Spleen (tissue), 11 donors: ENCODE data around the gene ELOA. TPM values are rescaled to one million over a fixed set of nuclear protein-coding genes. Genes with fewer than 3 reads are reported as not detected.

Experiments
- DNase-seq: peaks from one replicate; pipeline ENCODE4 v3.0.0-alpha.2; 2020
- H3K27ac ChIP-seq, 8 donors: fragments of 200-600 bp; sonication (generic) in 7 of 8; 1 replicate in 4 of 8; 2 replicates in 4 of 8; pipeline versions ENCODE4 v1.5.0 to v1.8.0; 2016 to 2021; ENCODE audit warnings: inconsistent platforms in 4 of 8, mild to moderate bottlenecking in 4 of 8, moderate library complexity in 1 of 8
- H3K27me3 ChIP-seq, 7 donors: fragments of 200-600 bp; sonication (generic) in 6 of 7; replicated peaks in 1 of 7; 1 replicate in 4 of 7; 2 replicates in 3 of 7; pipeline versions ENCODE4 v1.5.0 to v1.8.0; 2016 to 2021; ENCODE audit warnings: inconsistent platforms in 3 of 7, mild to moderate bottlenecking in 1 of 7
- H3K36me3 ChIP-seq, 6 donors: fragments of 200-600 bp; sonication (generic) in 5 of 6; 1 replicate in 4 of 6; 2 replicates in 2 of 6; pipeline versions ENCODE4 v1.5.0 to v1.8.0; 2016 to 2021; ENCODE audit warnings: inconsistent platforms in 2 of 6
- H3K4me1 ChIP-seq, 6 donors: fragments of 200-600 bp; sonication (generic) in 5 of 6; 1 replicate in 3 of 6; 2 replicates in 3 of 6; pipeline versions ENCODE4 v1.5.0 to v1.8.0; 2016 to 2021; ENCODE audit warnings: inconsistent platforms in 3 of 6
- H3K4me3 ChIP-seq, 8 donors: fragments of 200-600 bp; sonication (generic) in 7 of 8; 1 replicate in 4 of 8; 2 replicates in 4 of 8; pipeline versions ENCODE4 v1.5.0 to v1.8.0; 2016 to 2021; ENCODE audit warnings: inconsistent platforms in 4 of 8, mild to moderate bottlenecking in 4 of 8, moderate library complexity in 2 of 8
- H3K9me3 ChIP-seq, 8 donors: fragments of 200-600 bp; sonication (generic) in 7 of 8; 1 replicate in 4 of 8; 2 replicates in 4 of 8; pipeline versions ENCODE4 v1.5.0 to v1.8.0; 2016 to 2021; ENCODE audit warnings: inconsistent platforms in 4 of 8
- CTCF ChIP-seq, 11 experiments: fragments of 200-600 bp in 7 of 11; fragments of 450-650 bp in 4 of 11; sonication (generic) in 4 of 11; IDR thresholded peaks in 8 of 11; conservative IDR thresholded peaks in 3 of 11; 1 replicate in 7 of 11; 2 replicates in 4 of 11; pipeline versions ENCODE4 v1.4.0 to v1.8.0; 2016 to 2021; ENCODE audit warnings: antibody characterized with exemption in 11 of 11, inconsistent platforms in 4 of 11, mild to moderate bottlenecking in 1 of 11
- POLR2A ChIP-seq, 3 donors: fragments of 450-650 bp; IDR thresholded peaks; one replicate each; pipeline ENCODE4 v1.5.1; 2017; ENCODE audit warnings: antibody characterized with exemption in 3 of 3, mild to moderate bottlenecking in 1 of 3
- POLR2AphosphoS5 ChIP-seq, 3 donors: sonication (generic); formaldehyde crosslinking; IDR thresholded peaks; one replicate each; pipeline ENCODE4 v1.5.1; 2017; ENCODE audit warnings: antibody characterized with exemption in 3 of 3
- WGBS, 5 donors: extraction: QIAGEN DNeasy Blood & Tissue Kit in 3 of 5; methylation state at CpG; one replicate each; pipeline versions ENCODE4 v1.1.5 to v1.1.7; 2013 to 2018; 5-methylcytosine and 5-hydroxymethylcytosine counted together
- intact Hi-C: fragments of 100-400 bp; cut with DNase I; formaldehyde crosslinking; loops from one replicate; pipeline ENCODE4 v1.15.0; 2023; ENCODE audit warnings: low total_unique reads
- polyA plus RNA-seq, 3 donors: library from polyadenylated mRNA; stranded (reverse); fragments of 200-250 nt; gene quantifications; one replicate each; pipeline ENCODE4 v1.2.1, GENCODE V29; 2013
- total RNA-seq, 7 donors: library from RNA; depleted of rRNA in 3 of 7; stranded (reverse); fragments of >200 nt in 3 of 7; fragmentation: NEBNext Ultra II Directional in 4 of 7; extraction: Animal tissue kit (Norgen Biotek cat#: 25700) in 4 of 7; gene quantifications; one replicate each; pipeline versions ENCODE4 v1.1.0 to v1.2.1, GENCODE V29; 2016 to 2021
- donor health status: healthy with polysubstance abuse.
- donor health status: DM: no; HTN: no; CAD: no; lungs with moderate emphysema.
- donor health status: DM: no; HTN: no; CAD: no.
- donor health status: Bipolar disorder and iron deficiency.
- donor health status: healthy.
- donor health status: DM: no; HTN: no; CAD: no.
- donor health status: DM: yes; HTN: yes; CAD: no.

Gene ELOA
- total and polyA plus RNA-seq, 10 donors: 7.9 to 38.0 (median 32.3) TPM

GRCh38 chr1:23784846-23785245 is 41.6 kb downstream of the ELOA start:
- H3K9me3 ChIP-seq: no peaks in the 10 kb centered on the region
- intact Hi-C loops: no loop called here
- no peak overlapping the region for H3K4me3 ChIP-seq
- H3K4me1 ChIP-seq: peaks cover 4 to 39% (median 15%) of the 10 kb centered on the region in 6 donors
- 84 to 91% (median 87%) methylated on average over 4 of the region's 4 CpGs for WGBS, 5 donors
- peak overlapping the region in 2 of 8 donors; percentile 0 to 13 for H3K27ac ChIP-seq
- no peaks in the 10 kb centered on the region for H3K27me3 ChIP-seq
- peaks cover 0 to 93% (median 40%) of the 10 kb centered on the region in 6 donors for H3K36me3 ChIP-seq
- no peak for TF ChIP-seq POLR2AphosphoS5 (IDR thresholded peaks at IDR 0.05)
- no peak for TF ChIP-seq POLR2A (IDR thresholded peaks at IDR 0.05)
- no peak for TF ChIP-seq CTCF (IDR thresholded peaks at IDR 0.05 in 8 of 11, conservative IDR thresholded peaks at IDR 0.05 in 3 of 11)
- DNase-seq: no peak

GRCh38 chr1:23787701-23788100 is 44.4 kb downstream of the ELOA start:
- intact Hi-C loops: no loop called here
- H3K27ac ChIP-seq: no peak overlapping the region
- H3K4me1 ChIP-seq: peaks cover 16 to 36% (median 24%) of the 10 kb centered on the region in 6 donors
- WGBS, 5 donors: 90 to 95% (median 93%) methylated on average over 3 of the region's 3 CpGs
- H3K36me3 ChIP-seq: peaks cover 0 to 68% (median 35%) of the 10 kb centered on the region in 6 donors
- no peaks in the 10 kb centered on the region for H3K9me3 ChIP-seq
- no peaks in the 10 kb centered on the region for H3K27me3 ChIP-seq
- no peak overlapping the region for H3K4me3 ChIP-seq
- TF ChIP-seq CTCF (IDR thresholded peaks at IDR 0.05 in 8 of 11, conservative IDR thresholded peaks at IDR 0.05 in 3 of 11): no peak
- TF ChIP-seq POLR2AphosphoS5 (IDR thresholded peaks at IDR 0.05): no peak
- no peak for TF ChIP-seq POLR2A (IDR thresholded peaks at IDR 0.05)
- no peak for DNase-seq

- peaks cover 0 to 68% (median 42%) of the 10 kb centered on the region in 6 donors for H3K36me3 ChIP-seq
- WGBS, 5 donors: 83 to 96% (median 92%) methylated on average over 3 of the region's 3 CpGs
Observed at GRCh38 chr1:23788695-23789094, 45.4 kb downstream of the ELOA start.

More at GRCh38 chr1:23788695-23789094, 45.4 kb downstream of the ELOA start:
- intact Hi-C loops: no loop called here
- Histone ChIP-seq H3K27me3 (no peaks in the 10 kb centered on the region), H3K27ac (peak overlapping the region in 6 of 8 donors; percentile 6 to 91 (median 86)), H3K4me3 (no peak overlapping the region), H3K9me3 (no peaks in the 10 kb centered on the region), H3K4me1 (peaks cover 16 to 43% (median 31%) of the 10 kb centered on the region in 6 donors)
- TF ChIP-seq POLR2A (IDR thresholded peaks at IDR 0.05): no peak
- peak in 1 of 3 donors; percentile 13 for TF ChIP-seq POLR2AphosphoS5 (IDR thresholded peaks at IDR 0.05)
- no peak for TF ChIP-seq CTCF (IDR thresholded peaks at IDR 0.05 in 8 of 11, conservative IDR thresholded peaks at IDR 0.05 in 3 of 11)
- peak; percentile 34 for DNase-seq
